K562 (cell line): ENCODE data around the gene GLRX2. TPM values are rescaled to one million over a fixed set of nuclear protein-coding genes. Genes with fewer than 3 reads are reported as not detected.

ENCODE experiments used
- ARID1B ChIP-seq: fragments of 450-650 bp; IDR thresholded peaks from 2 replicates; pipeline ENCODE4 v1.6.1; 2016; ENCODE audit warnings: antibody characterized with exemption, mild to moderate bottlenecking, inconsistent platforms
- HNRNPUL1 ChIP-seq: fragments of 200-400 bp; formaldehyde crosslinking; IDR thresholded peaks from 2 replicates; pipeline ENCODE4 v1.6.1; 2017; ENCODE audit warnings: low read length
- MXI1 ChIP-seq: IDR thresholded peaks from 2 replicates; pipeline ENCODE4 v1.6.1; 2011; ENCODE audit warnings: low read depth, mild to moderate bottlenecking, improper control_type of control experiment, low read length
- XRCC4 ChIP-seq: IDR thresholded peaks from one replicate; pipeline ENCODE4 v1.6.1; 2011; ENCODE audit not compliant: insufficient read depth, insufficient read length; ENCODE audit errors: extremely low read depth
- YY1 ChIP-seq, 3 experiments: IDR thresholded peaks; 2 replicates each; pipeline ENCODE4 v1.6.1; 2011; ENCODE audit warnings: low read length in 2 of 3, mild to moderate bottlenecking in 2 of 3, moderate library complexity in 2 of 3, borderline replicate concordance in 1 of 3, control low read depth in 1 of 3, low read depth in 1 of 3; ENCODE audit not compliant: insufficient read depth in 3 of 3, insufficient replicate concordance in 2 of 3, control insufficient read depth in 1 of 3, insufficient read length in 1 of 3; ENCODE audit errors: extremely low read depth in 1 of 3
- ZNF217 ChIP-seq: sonication (generic); formaldehyde crosslinking; IDR thresholded peaks from 2 replicates; pipeline ENCODE4 v1.8.0; 2022; ENCODE audit warnings: mild to moderate bottlenecking, missing genetic modification reagents
- ZNF24 ChIP-seq: fragments of 450-650 bp; IDR thresholded peaks from 2 replicates; pipeline ENCODE4 v1.6.1; 2016
- ZNF449 ChIP-seq: fragments of 250-450 bp; sonication (Bioruptor Pico); IDR thresholded peaks from 2 replicates; pipeline ENCODE4 v1.8.0; 2022; ENCODE audit warnings: moderate library complexity, mild to moderate bottlenecking, inconsistent platforms
- polyA plus RNA-seq, 8 experiments: library from polyadenylated mRNA; depleted of rRNA in 4 of 8; stranded (reverse) in 5 of 8; unstranded in 3 of 8; fragments of >200 nt; fragmentation: Nextera tagmentation in 2 of 8; fragmentation: Illumina TruSeq in 1 of 8; extraction: Ambion mirVana in 2 of 8; extraction: Trizol in 1 of 8; gene quantifications; 2 replicates each; pipeline versions ENCODE4 v1.2.1 to v1.2.3, GENCODE V29; 2011 to 2014; ENCODE audit warnings: inconsistent platforms in 1 of 8, missing spikeins in 1 of 8
- total RNA-seq, 7 experiments: library from RNA; depleted of rRNA in 6 of 7; stranded (reverse); fragments of >200 nt in 6 of 7; fragmentation: Illumina TruSeq in 2 of 7; extraction: Trizol in 2 of 7; gene quantifications; 2 replicates each; pipeline versions ENCODE4 v1.2.1 to v1.2.3, GENCODE V29; 2011 to 2021; ENCODE audit warnings: low replicate concordance in 1 of 7
- TF ChIP-seq, protein P1 (sequence below), 2 experiments: fragments of 450-650 bp; formaldehyde crosslinking in 1 of 2; IDR thresholded peaks; 2 replicates each; pipeline versions ENCODE4 v1.4.0 to v1.6.1; 2014 to 2020; ENCODE audit warnings: mild to moderate bottlenecking in 2 of 2, borderline replicate concordance in 1 of 2, low read depth in 1 of 2
- TF ChIP-seq, protein P2 (sequence below): fragments of 450-650 bp; formaldehyde crosslinking; IDR thresholded peaks from 2 replicates; pipeline ENCODE4 v1.4.0; 2020; ENCODE audit warnings: mild to moderate bottlenecking, moderate library complexity

GLRX2 gene
- total and polyA plus RNA-seq, 9 of the 15 experiments (the other 6 are each of a cell fraction or from before 2014, with no cell fraction given), result 13.3 to 82.6 (median 55.1) TPM

DNA sequence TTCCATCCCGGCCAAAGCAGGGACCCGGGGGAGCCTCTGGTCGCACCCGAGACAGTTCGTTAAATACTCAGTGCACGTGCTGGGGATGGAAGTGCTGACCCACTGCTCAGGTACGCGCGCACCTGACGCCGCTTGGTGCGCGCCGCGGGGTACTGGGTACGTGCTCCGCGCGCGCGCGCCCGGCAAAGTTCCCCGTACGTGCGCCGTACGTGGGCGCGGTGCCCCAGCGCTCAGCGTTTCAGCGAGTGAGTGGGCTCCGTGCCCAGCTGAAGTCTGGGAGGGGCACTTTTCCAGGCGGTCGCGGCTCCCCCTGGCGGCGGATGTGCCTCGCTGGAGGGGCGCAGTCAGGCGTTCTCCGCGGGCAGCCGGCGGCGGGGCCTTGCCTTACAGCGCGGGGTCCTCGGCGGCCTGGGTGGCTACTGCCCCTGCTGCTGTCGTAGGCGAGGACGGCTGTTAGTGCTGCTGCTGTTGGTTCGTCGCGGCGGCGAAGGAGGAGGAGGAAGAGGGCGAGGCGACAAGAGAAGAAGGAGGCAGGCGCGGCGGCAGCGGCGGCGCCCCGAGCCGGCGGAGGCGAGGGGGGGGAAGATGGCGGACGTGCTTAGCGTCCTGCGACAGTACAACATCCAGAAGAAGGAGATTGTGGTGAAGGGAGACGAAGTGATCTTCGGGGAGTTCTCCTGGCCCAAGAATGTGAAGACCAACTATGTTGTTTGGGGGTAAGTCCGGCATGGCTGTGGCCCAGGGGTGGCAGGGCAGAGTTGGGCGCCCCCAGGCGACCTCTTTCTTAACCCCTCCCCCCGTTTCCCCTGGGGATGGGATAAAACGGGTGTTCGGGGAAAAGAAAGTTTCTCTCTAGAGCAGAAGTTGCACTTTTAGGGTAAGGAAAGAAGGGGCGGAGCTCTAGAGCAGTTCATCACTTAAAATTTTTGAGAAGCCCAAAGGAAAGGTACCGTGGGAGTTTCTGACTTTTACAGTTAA lies 16.7 kb upstream of the GLRX2 start, which contains the start of gene CDC73 (continued):
- TF ChIP-seq, protein P1, sequence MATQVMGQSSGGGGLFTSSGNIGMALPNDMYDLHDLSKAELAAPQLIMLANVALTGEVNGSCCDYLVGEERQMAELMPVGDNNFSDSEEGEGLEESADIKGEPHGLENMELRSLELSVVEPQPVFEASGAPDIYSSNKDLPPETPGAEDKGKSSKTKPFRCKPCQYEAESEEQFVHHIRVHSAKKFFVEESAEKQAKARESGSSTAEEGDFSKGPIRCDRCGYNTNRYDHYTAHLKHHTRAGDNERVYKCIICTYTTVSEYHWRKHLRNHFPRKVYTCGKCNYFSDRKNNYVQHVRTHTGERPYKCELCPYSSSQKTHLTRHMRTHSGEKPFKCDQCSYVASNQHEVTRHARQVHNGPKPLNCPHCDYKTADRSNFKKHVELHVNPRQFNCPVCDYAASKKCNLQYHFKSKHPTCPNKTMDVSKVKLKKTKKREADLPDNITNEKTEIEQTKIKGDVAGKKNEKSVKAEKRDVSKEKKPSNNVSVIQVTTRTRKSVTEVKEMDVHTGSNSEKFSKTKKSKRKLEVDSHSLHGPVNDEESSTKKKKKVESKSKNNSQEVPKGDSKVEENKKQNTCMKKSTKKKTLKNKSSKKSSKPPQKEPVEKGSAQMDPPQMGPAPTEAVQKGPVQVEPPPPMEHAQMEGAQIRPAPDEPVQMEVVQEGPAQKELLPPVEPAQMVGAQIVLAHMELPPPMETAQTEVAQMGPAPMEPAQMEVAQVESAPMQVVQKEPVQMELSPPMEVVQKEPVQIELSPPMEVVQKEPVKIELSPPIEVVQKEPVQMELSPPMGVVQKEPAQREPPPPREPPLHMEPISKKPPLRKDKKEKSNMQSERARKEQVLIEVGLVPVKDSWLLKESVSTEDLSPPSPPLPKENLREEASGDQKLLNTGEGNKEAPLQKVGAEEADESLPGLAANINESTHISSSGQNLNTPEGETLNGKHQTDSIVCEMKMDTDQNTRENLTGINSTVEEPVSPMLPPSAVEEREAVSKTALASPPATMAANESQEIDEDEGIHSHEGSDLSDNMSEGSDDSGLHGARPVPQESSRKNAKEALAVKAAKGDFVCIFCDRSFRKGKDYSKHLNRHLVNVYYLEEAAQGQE (IDR thresholded peaks at IDR 0.05; ENCODE audit: borderline replicate concordance), result peak; percentile 81
- TF ChIP-seq, protein P1 (CRISPR knock-in tag; IDR thresholded peaks at IDR 0.05; ENCODE audit: low read depth), result 0 out of 2 replicates have a peak, but pooled peaks have one; percentile 54
- TF ChIP-seq ARID1B, result peak; percentile 63; the same call in 1 of the 2 replicates
- no peak for TF ChIP-seq XRCC4
- peak; percentile 78 to 94 (median 87) for TF ChIP-seq YY1 (IDR thresholded peaks at IDR 0.05; ENCODE audit: borderline replicate concordance in 1 of 3, control insufficient read depth in 1 of 3, extremely low read depth in 1 of 3, insufficient read depth in 3 of 3, insufficient read length in 1 of 3, insufficient replicate concordance in 2 of 3, low read depth in 1 of 3, low read length in 2 of 3)
- TF ChIP-seq ZNF217 (CRISPR knock-in tag), result no peak
- no peak for TF ChIP-seq HNRNPUL1
- TF ChIP-seq ZNF449 (CRISPR knock-in tag), result no peak
- TF ChIP-seq, protein P2, sequence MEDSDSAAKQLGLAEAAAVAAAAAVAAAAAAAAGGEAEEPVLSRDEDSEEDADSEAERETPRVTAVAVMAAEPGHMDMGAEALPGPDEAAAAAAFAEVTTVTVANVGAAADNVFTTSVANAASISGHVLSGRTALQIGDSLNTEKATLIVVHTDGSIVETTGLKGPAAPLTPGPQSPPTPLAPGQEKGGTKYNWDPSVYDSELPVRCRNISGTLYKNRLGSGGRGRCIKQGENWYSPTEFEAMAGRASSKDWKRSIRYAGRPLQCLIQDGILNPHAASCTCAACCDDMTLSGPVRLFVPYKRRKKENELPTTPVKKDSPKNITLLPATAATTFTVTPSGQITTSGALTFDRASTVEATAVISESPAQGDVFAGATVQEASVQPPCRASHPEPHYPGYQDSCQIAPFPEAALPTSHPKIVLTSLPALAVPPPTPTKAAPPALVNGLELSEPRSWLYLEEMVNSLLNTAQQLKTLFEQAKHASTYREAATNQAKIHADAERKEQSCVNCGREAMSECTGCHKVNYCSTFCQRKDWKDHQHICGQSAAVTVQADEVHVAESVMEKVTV (CRISPR knock-in tag), result peak; percentile 83
- TF ChIP-seq MXI1, result peak; percentile 81; the same call in 1 of the 2 replicates
- TF ChIP-seq ZNF24, result no peak; the same call in none of the 2 replicates
